GM23338 (cell line): Measurements from ENCODE around the gene CCAR1.

Experiments
- CTCF ChIP-seq, 2 experiments: fragments of 200-600 bp in 1 of 2; sonication (generic) in 1 of 2; conservative IDR thresholded peaks; 2 replicates each; pipeline versions ENCODE4 v1.5.1 to v1.6.1; 2016 to 2017; ENCODE audit warnings: antibody characterized with exemption in 2 of 2, low read depth in 2 of 2, mild to moderate bottlenecking in 2 of 2, moderate library complexity in 1 of 2
- EZH2 ChIP-seq: fragments of 200-600 bp; sonication (generic); IDR thresholded peaks from one replicate; pipeline ENCODE4 v1.8.0; 2017; ENCODE audit warnings: antibody characterized with exemption, mild to moderate bottlenecking, low read depth; ENCODE audit not compliant: unreplicated experiment
- POLR2AphosphoS5 ChIP-seq: IDR thresholded peaks from 2 replicates; pipeline ENCODE4 v1.6.1; 2016; ENCODE audit warnings: antibody characterized with exemption, low read depth

- TF ChIP-seq CTCF (conservative IDR thresholded peaks at IDR 0.05; ENCODE audit: low read depth in 2 of 2) (no peak), POLR2AphosphoS5 (no peak), EZH2 (no peak)
Observed at GRCh38 chr10:68831961-68832455, 111.0 kb downstream of the CCAR1 start.
